Measurements from ENCODE around the gene ECI1. TPM values are rescaled to one million over a fixed set of nuclear protein-coding genes. Genes with fewer than 3 reads are reported as not detected.

ECI1 gene
- total RNA-seq, 1 donor from 2014 or later: 72.9 TPM

DNA sequence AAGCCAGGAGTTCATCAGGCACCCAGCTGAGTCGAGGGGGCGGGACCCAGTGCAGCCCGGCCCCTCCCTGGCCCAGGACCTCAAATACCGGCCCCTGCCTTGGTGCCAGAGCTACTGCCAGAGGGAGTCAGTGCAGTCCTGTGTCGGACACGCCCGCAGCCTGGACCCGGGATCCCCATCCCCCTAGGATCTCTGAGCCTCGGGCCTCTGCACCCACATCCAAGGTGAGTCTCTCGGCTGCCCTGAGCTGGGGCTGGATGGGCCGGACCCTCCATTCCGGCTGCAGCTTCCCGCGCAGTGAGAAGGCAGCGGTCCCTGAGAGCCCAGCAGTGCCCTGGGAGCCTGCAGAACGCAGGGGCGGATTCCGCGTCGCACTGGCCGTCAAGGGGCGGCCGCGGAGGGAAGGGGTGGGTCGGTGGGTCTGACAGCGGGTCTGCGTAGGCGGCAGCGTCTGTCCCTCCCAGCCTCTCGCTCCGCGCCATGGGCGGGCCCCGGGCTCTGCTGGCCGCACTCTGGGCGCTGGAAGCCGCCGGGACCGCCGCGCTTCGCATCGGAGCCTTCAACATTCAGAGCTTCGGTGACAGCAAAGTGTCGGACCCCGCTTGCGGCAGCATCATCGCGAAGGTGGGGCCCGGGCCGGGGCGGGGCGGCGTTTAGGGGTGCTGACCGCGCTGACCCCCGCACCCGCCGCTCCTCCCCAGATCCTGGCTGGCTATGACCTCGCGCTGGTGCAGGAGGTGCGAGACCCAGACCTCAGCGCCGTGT lies 14.9 kb downstream of the ECI1 start, which contains the start of gene DNASE1L2:
DNASE1L2 (plus strand) TSS at position 108 of the 765 bp plus-strand sequence; CDS start at position 481, 373 bp downstream.
- no peak within 1 kb of the TSS for H3K27ac ChIP-seq
- H3K4me3 ChIP-seq: peak within 1 kb of the TSS; percentile 3 to 22
- peaks cover 0 to 42% of the 10 kb centered on the region in 2 donors for H3K36me3 ChIP-seq
- H3K9me3 ChIP-seq: no peaks in the 10 kb centered on the region
- peaks cover 26% of the 10 kb centered on the region for H3K4me1 ChIP-seq
- no peak for DNase-seq (ENCODE audit: extremely low spot score in 2 of 2)
- peaks cover 9% of the 10 kb centered on the region for H3K27me3 ChIP-seq
- intact Hi-C loops (cut with DNase I): no loop called here
- TF ChIP-seq, protein P1, sequence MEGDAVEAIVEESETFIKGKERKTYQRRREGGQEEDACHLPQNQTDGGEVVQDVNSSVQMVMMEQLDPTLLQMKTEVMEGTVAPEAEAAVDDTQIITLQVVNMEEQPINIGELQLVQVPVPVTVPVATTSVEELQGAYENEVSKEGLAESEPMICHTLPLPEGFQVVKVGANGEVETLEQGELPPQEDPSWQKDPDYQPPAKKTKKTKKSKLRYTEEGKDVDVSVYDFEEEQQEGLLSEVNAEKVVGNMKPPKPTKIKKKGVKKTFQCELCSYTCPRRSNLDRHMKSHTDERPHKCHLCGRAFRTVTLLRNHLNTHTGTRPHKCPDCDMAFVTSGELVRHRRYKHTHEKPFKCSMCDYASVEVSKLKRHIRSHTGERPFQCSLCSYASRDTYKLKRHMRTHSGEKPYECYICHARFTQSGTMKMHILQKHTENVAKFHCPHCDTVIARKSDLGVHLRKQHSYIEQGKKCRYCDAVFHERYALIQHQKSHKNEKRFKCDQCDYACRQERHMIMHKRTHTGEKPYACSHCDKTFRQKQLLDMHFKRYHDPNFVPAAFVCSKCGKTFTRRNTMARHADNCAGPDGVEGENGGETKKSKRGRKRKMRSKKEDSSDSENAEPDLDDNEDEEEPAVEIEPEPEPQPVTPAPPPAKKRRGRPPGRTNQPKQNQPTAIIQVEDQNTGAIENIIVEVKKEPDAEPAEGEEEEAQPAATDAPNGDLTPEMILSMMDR (IDR thresholded peaks at IDR 0.05): no peak
- TF ChIP-seq POLR2A (IDR thresholded peaks at IDR 0.05) (no peak), POLR2AphosphoS5 (IDR thresholded peaks at IDR 0.05; ENCODE audit: insufficient read depth in 1 of 2, low read depth in 1 of 2) (no peak)

DNA sequence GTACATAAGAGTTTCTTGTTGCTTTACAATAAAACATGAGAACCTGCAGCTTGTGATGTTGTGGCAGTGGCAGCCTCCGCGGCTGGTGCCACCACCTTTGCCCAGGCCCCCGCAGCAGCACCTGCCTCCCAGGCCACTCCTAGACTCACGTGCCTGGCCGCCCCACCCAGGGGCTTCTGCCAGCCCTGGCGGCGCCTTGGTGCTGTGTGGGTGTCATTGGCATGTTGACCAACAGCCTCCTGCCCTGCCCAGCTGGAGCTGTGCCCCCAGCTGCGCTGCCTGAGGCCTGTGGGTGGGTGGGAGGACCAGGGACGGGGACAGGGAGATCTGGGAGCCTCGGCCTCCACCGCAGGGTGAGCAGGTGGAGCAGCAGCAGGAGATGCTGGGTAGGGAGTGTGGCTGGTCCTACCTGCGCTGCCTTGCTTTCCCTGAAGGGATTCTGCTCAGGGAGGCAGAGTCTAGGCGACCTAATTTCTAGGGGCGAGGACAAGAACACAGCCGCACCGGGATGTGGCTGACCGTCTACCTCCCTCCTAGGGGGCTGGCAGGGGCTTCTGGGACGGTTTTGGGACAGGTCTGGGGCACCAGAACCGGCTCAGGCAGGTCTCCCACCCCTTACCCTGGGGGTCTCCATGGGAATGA lies 15.6 kb downstream of the ECI1 start:
- DNase-seq (ENCODE audit: extremely low spot score in 2 of 2): no peak
- Histone ChIP-seq H3K27ac (no peak overlapping the region), H3K9me3 (no peaks in the 10 kb centered on the region), H3K36me3 (peaks cover 0 to 47% of the 10 kb centered on the region in 2 donors), H3K4me1 (peaks cover 33% of the 10 kb centered on the region), H3K27me3 (peaks cover 9% of the 10 kb centered on the region), H3K4me3 (no peak overlapping the region)
- TF ChIP-seq, protein P1 (IDR thresholded peaks at IDR 0.05): no peak
- no peak for TF ChIP-seq POLR2AphosphoS5 (IDR thresholded peaks at IDR 0.05; ENCODE audit: insufficient read depth in 1 of 2, low read depth in 1 of 2)
- intact Hi-C loops (cut with DNase I): no loop called here

DNA sequence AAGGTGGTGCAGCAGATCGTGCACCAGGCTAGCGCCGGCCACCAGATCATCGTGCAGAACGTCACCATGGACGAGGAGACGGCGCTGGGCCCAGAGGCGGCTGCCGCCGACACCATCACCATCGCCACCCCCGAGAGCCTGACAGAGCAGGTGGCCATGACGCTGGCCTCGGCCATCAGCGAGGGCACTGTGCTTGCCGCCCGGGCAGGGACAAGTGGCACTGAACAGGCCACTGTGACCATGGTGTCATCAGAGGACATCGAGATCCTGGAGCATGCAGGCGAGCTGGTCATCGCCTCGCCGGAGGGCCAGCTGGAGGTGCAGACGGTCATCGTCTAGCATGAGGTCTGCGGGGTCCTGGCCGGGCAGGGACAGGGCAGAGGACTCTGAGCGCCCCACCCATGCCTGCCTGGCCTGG lies 16.1 kb downstream of the ECI1 start:
- peaks cover 0 to 49% of the 10 kb centered on the region in 2 donors for H3K36me3 ChIP-seq
- H3K27ac ChIP-seq: no peak overlapping the region
- no peak for DNase-seq (ENCODE audit: extremely low spot score in 2 of 2)
- intact Hi-C loops (cut with DNase I): no loop called here
- no peak overlapping the region for H3K4me3 ChIP-seq
- no peaks in the 10 kb centered on the region for H3K9me3 ChIP-seq
- H3K27me3 ChIP-seq: peaks cover 9% of the 10 kb centered on the region
- peaks cover 38% of the 10 kb centered on the region for H3K4me1 ChIP-seq
- TF ChIP-seq POLR2AphosphoS5 (IDR thresholded peaks at IDR 0.05; ENCODE audit: insufficient read depth in 1 of 2, low read depth in 1 of 2) (no peak), POLR2A (IDR thresholded peaks at IDR 0.05) (no peak)
- TF ChIP-seq, protein P1 (IDR thresholded peaks at IDR 0.05): no peak

DNA sequence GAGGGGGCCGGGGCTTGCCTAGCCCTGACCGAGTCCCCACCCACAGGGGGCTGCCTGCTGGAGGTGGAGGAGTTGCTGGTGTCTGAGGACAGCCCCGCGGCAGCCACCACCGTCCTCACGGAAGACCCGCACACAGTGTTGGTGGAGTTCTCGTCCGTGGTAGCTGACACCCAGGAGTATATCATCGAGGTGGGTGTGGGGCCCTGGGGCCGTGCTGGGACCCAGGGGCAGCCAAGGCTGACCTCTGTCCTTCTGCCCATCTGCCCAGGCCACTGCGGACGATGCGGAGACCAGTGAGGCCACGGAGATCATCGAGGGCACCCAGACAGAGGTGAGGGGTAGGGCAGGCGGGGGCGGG lies 16.6 kb downstream of the ECI1 start:
- Histone ChIP-seq H3K27me3 (peaks cover 9% of the 10 kb centered on the region), H3K4me1 (peaks cover 39% of the 10 kb centered on the region), H3K36me3 (peaks cover 0 to 53% of the 10 kb centered on the region in 2 donors), H3K9me3 (no peaks in the 10 kb centered on the region), H3K4me3 (no peak overlapping the region), H3K27ac (no peak overlapping the region)
- no peak for TF ChIP-seq POLR2AphosphoS5 (IDR thresholded peaks at IDR 0.05; ENCODE audit: insufficient read depth in 1 of 2, low read depth in 1 of 2)
- TF ChIP-seq, protein P1 (IDR thresholded peaks at IDR 0.05): no peak
- intact Hi-C loops (cut with DNase I): no loop called here
- no peak for DNase-seq (ENCODE audit: extremely low spot score in 2 of 2)

All from vagina (tissue), 2 donors.